OCI-LY3 (cell line): ENCODE results near the gene GIMAP8.

Experiments used
- H2AFZ ChIP-seq: fragments of 200-600, 300-600 bp; shearing (Covaris generic); 2 replicates; pipeline ENCODE4 v1.6.0; 2014; ENCODE audit warnings: antibody characterized with exemption, low read depth, low read length
- H3K27ac ChIP-seq: fragments of 200-600, 300-600 bp; sonication (generic); 2 replicates; pipeline ENCODE4 v1.5.1; 2014; ENCODE audit warnings: mild to moderate bottlenecking, low read length, moderate library complexity, mixed read lengths
- H3K27me3 ChIP-seq: fragments of 200-600, 300-600 bp; sonication (generic); 2 replicates; pipeline ENCODE4 v1.6.1; 2014; ENCODE audit warnings: low read depth, low read length, mixed read lengths
- H3K36me3 ChIP-seq: fragments of 200-600, 300-600 bp; sonication (generic); replicated peaks from 2 replicates; pipeline ENCODE3; 2014; ENCODE audit warnings: low read depth, low read length, mixed read lengths
- H3K4me1 ChIP-seq: fragments of 300-600, 200-600 bp; sonication (generic); 2 replicates; pipeline ENCODE4 v1.6.1; 2014; ENCODE audit warnings: low read length, mixed read lengths
- H3K4me2 ChIP-seq: fragments of 200-600, 300-600 bp; sonication (generic); 2 replicates; pipeline ENCODE4 v1.6.1; 2014; ENCODE audit warnings: low read length, mixed read lengths
- H3K4me3 ChIP-seq: fragments of 300-600, 200-600 bp; sonication (generic); 2 replicates; pipeline ENCODE4 v1.5.1; 2014; ENCODE audit warnings: antibody characterized with exemption, mild to moderate bottlenecking, low read length, moderate library complexity
- H3K79me2 ChIP-seq: fragments of 300-600, 200-600 bp; shearing (Covaris generic); 2 replicates; pipeline ENCODE4 v1.6.1; 2014; ENCODE audit warnings: mild to moderate bottlenecking, low read length, mixed read lengths
- H3K9ac ChIP-seq: fragments of 300-600, 200-600 bp; shearing (Covaris generic); 2 replicates; pipeline ENCODE4 v1.6.0; 2014; ENCODE audit warnings: mild to moderate bottlenecking, low read length, moderate library complexity
- H3K9me3 ChIP-seq: fragments of 200-600, 300-600 bp; shearing (Covaris generic); 2 replicates; pipeline ENCODE4 v1.6.1; 2014; ENCODE audit warnings: low read length, mixed read lengths; ENCODE audit not compliant: insufficient read depth
- H4K20me1 ChIP-seq: fragments of 200-600, 300-600 bp; sonication (generic); 2 replicates; pipeline ENCODE4 v1.6.1; 2016; ENCODE audit warnings: low read length, mixed read lengths; ENCODE audit not compliant: insufficient read depth
- EZH2phosphoT487 ChIP-seq: fragments of 200-600 bp; shearing (Covaris generic); IDR thresholded peaks from 2 replicates; pipeline ENCODE4 v1.6.1; 2018; ENCODE audit warnings: antibody characterized with exemption, mixed run types, low read depth
- TF ChIP-seq, protein P1 (sequence below): fragments of 200-600, 300-600 bp; sonication (generic); IDR thresholded peaks from 2 replicates; pipeline ENCODE4 v1.5.1; 2014; ENCODE audit warnings: antibody characterized with exemption, low read length, low read depth

The GIMAP8 gene

DNA sequence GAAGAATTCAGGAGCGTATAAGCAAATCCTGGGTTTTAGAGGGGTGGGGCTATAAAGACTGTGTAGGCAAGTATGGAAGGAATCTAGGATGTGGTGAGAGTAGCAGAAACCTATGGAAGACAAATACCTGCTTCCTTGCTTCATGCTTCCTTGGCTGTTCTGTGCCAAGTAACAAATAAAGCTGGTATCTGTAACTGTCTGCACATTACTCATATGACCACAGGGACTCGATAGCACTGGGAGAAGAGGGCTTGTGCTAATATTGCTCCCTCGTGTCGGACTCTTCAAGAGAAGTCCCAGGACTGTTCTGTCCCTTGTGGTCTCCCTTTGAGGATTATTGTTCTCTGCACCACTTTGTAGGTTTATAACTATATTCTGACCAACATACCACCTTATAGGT is 52.7 kb downstream of the GIMAP8 start:
- Histone ChIP-seq H3K36me3 (no peaks in the 10 kb centered on the region), H4K20me1 (no peaks in the 10 kb centered on the region), H3K4me1 (no peaks in the 10 kb centered on the region), H3K9ac (no peak overlapping the region), H3K4me3 (no peak overlapping the region), H3K9me3 (no peaks in the 10 kb centered on the region), H2AFZ (no peak overlapping the region), H3K4me2 (no peak overlapping the region), H3K79me2 (no peaks in the 10 kb centered on the region), H3K27me3 (no peaks in the 10 kb centered on the region), H3K27ac (no peak overlapping the region)
- TF ChIP-seq, protein P1, sequence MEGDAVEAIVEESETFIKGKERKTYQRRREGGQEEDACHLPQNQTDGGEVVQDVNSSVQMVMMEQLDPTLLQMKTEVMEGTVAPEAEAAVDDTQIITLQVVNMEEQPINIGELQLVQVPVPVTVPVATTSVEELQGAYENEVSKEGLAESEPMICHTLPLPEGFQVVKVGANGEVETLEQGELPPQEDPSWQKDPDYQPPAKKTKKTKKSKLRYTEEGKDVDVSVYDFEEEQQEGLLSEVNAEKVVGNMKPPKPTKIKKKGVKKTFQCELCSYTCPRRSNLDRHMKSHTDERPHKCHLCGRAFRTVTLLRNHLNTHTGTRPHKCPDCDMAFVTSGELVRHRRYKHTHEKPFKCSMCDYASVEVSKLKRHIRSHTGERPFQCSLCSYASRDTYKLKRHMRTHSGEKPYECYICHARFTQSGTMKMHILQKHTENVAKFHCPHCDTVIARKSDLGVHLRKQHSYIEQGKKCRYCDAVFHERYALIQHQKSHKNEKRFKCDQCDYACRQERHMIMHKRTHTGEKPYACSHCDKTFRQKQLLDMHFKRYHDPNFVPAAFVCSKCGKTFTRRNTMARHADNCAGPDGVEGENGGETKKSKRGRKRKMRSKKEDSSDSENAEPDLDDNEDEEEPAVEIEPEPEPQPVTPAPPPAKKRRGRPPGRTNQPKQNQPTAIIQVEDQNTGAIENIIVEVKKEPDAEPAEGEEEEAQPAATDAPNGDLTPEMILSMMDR, result no peak
- TF ChIP-seq EZH2phosphoT487, result no peak

DNA sequence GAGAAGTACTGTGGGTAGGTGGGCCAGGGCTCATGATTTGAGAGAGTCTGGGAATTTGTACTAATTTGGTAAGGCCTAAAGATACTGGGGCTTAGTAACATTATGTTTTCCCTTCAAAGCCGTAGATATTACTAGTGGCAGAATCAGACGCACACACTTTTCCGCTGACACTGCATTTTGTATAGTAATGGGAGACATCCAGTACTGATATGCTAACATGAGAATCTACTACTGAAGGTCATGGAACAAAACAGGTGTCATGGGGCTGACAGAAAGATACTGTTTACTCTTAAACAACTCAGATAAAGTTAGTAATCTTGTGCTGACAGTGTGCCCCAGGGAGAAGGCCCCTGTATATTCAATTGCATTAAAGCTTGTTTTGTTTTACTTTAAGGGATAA is 53.2 kb downstream of the GIMAP8 start:
- no peak for TF ChIP-seq EZH2phosphoT487
- TF ChIP-seq, protein P1, result no peak
- Histone ChIP-seq H4K20me1 (no peaks in the 10 kb centered on the region), H3K79me2 (no peaks in the 10 kb centered on the region)

DNA sequence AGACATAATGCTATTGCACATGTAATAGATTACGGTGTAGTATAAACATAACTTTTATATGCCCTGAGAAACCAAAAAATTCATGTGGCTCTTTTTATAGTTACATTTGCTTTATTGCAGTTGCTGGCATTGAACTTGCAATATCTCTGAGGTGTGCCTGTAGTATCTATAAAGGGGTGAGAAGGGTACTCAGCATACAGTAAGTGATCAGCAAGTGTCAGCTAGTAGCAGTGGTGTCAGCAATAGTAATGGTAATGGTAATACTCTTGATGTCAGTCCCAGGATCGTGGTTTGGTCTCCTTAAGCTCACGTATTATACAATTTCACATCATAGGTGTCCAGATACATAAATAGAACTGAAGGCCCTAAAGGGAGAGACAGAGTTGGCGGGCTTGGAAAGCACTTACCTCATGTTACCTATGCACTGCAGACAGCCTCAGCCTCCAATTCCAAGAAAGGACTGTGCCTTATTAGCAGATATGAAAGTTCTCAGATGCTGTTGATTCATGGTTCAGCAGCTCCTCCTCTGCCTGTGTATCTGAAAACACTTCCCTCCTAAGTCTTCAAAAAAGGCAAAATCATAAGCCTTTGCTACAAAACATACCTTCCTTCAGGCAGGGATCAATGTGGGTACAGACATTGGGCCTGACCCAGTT is 57.6 kb downstream of the GIMAP8 start:
- no peak for TF ChIP-seq EZH2phosphoT487
- TF ChIP-seq, protein P1, result no peak
- Histone ChIP-seq H3K27me3 (no peaks in the 10 kb centered on the region), H3K4me3 (no peak overlapping the region), H3K4me2 (no peak overlapping the region), H3K9me3 (no peaks in the 10 kb centered on the region), H3K79me2 (no peaks in the 10 kb centered on the region), H3K36me3 (no peaks in the 10 kb centered on the region), H3K27ac (no peak overlapping the region), H4K20me1 (no peaks in the 10 kb centered on the region), H3K4me1 (no peaks in the 10 kb centered on the region), H3K9ac (no peak overlapping the region), H2AFZ (no peak overlapping the region)

More for the DNA sequence above, 53.2 kb downstream of the GIMAP8 start:
- Histone ChIP-seq H3K4me3 (no peak overlapping the region), H3K27ac (no peak overlapping the region), H3K4me2 (no peak overlapping the region), H3K9me3 (no peaks in the 10 kb centered on the region), H3K27me3 (no peaks in the 10 kb centered on the region), H3K9ac (no peak overlapping the region), H3K4me1 (no peaks in the 10 kb centered on the region), H3K36me3 (no peaks in the 10 kb centered on the region), H2AFZ (no peak overlapping the region)

DNA sequence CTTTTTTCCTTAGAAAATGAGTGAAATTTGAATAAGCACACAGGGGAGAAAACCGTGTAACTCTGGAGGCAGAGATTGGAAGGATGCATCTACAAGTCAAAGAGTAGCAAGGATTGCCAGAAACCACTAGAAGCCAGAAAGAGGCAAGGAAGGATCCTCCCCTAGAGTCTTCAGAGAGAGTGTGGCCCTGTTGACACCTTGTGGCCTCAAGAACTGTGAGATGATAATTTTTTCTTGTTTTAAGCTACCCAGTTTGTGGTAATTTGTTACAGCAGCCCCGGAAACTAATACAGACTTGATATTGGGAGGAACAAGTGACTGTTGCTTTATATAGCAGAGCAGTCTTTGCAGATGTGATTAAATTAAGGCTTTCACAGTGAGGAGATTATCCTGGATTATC is 60.6 kb downstream of the GIMAP8 start:
- Histone ChIP-seq H3K36me3 (no peaks in the 10 kb centered on the region), H3K4me2 (no peak overlapping the region), H3K27ac (no peak overlapping the region), H3K79me2 (no peaks in the 10 kb centered on the region), H3K9me3 (no peaks in the 10 kb centered on the region), H3K4me1 (no peaks in the 10 kb centered on the region), H3K9ac (no peak overlapping the region), H4K20me1 (no peaks in the 10 kb centered on the region), H3K4me3 (no peak overlapping the region), H3K27me3 (peaks cover 9% of the 10 kb centered on the region; the same call in 1 of the 2 replicates), H2AFZ (no peak overlapping the region)
- TF ChIP-seq EZH2phosphoT487, result no peak
- TF ChIP-seq, protein P1, result no peak
